RWPE2 (cell line): Measurements from ENCODE around the gene HSPB2.
A peak's percentile ranks its signal among the peaks of the same experiment; 100 is the strongest.

Experiments used
- ATAC-seq: fragments of 200-7000 bp; cut with Tn5 transposase; 3 replicates; pipeline ENCODE4 v1.9.1; 2021; ENCODE audit warnings: low read depth
- DNase-seq: peaks from one replicate; pipeline ENCODE4 v3.0.0-alpha.2; 2020; ENCODE audit warnings: low spot score
- H3K27ac ChIP-seq: fragments of 450-650 bp; 2 replicates; pipeline ENCODE4 v1.5.1; 2017; ENCODE audit warnings: mild to moderate bottlenecking; ENCODE audit not compliant: poor library complexity, severe bottlenecking
- H3K27me3 ChIP-seq: fragments of 250-450 bp; sonication (Bioruptor Pico); 2 replicates; pipeline ENCODE4 v1.5.1; 2021; ENCODE audit warnings: mild to moderate bottlenecking, moderate library complexity; ENCODE audit not compliant: insufficient read depth, poor library complexity, severe bottlenecking
- H3K36me3 ChIP-seq: fragments of 250-450 bp; sonication (Bioruptor Pico); 2 replicates; pipeline ENCODE4 v1.5.1; 2020; ENCODE audit warnings: low read depth, mild to moderate bottlenecking, moderate library complexity
- H3K4me1 ChIP-seq: fragments of 250-450 bp; sonication (Bioruptor Pico); 2 replicates; pipeline ENCODE4 v1.5.1; 2021; ENCODE audit warnings: mild to moderate bottlenecking, moderate library complexity; ENCODE audit not compliant: insufficient read depth, poor library complexity, severe bottlenecking
- H3K4me3 ChIP-seq: fragments of 250-450 bp; sonication (Bioruptor Pico); 2 replicates; pipeline ENCODE4 v1.5.1; 2021; ENCODE audit warnings: mild to moderate bottlenecking, moderate library complexity; ENCODE audit not compliant: severe bottlenecking
- H3K9me3 ChIP-seq: fragments of 250-450 bp; sonication (Bioruptor Pico); 2 replicates; pipeline ENCODE4 v1.5.1; 2021; ENCODE audit warnings: mild to moderate bottlenecking, moderate library complexity; ENCODE audit not compliant: severe bottlenecking
- TF ChIP-seq, protein P1 (sequence below): fragments of 450-650 bp; IDR thresholded peaks from one replicate; pipeline ENCODE4 v1.5.1; 2017; ENCODE audit warnings: mild to moderate bottlenecking, moderate library complexity; ENCODE audit not compliant: poor library complexity, severe bottlenecking

HSPB2 gene

DNA sequence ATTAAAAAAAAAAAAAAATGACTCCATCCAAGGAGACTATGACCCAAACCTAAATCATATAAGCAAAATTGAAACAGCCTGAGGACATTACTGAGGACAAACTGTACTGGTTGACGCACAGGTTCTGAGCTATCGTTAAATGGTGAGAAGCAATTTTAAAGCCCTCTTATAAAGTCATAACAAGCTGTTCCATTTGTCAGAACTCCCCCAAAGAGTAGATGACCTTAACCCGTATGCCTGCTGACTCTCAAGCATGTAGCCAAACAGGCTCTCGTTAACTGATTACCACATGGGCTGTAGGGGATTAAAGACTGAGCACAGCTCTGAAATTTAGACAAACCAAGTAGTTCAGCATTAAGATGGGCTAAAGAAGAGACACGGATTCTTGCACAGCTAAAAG lies 3.2 kb upstream of the HSPB2 start:
- ATAC-seq: no peak
- Histone ChIP-seq H3K4me1 (peaks cover 10% of the 10 kb centered on the region), H3K9me3 (no peaks in the 10 kb centered on the region)

DNA sequence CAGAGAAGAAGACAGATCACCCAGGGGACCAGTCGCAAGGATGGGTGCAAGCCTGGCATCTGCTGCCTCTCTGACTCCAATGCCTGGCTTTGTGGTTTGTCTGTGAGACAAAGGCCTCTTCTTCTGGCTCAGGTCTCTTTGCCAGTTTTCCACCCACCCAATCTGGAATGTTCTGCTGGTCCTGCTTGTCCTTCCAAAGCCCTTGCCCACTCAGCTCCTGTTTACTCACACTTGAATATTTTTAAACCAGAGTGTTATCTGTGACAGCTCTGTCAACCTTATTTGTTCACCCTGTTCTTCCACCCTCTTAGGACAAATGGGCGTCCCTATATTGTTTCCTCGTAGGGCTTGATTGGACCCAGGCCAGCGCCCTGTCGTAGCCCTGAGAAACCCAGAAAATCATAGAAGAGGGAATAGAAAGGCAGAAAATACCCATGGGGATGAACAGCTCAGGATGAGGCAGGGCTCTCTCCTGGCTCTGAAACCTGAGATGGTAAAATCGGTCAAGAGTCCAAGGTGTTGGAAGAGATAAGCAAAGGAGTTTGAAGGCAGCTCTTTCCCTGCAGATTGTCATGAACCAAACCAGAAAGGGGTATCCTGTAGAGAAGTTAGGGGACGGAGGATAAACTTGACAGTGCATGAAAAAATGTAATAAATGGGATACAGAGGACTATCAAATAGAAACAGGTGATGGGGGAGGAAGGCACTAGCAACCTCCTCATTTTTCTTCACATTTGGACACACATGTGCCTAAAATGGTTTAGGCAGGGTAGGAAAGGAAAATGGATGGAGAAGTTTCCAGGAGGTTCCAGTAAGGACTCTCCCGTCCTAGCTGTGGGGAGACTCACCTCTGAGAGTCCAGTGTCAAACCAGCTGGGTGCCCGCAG lies 1.6 kb upstream of the HSPB2 start:
- DNase-seq (no peak), ATAC-seq (no peak)
- Histone ChIP-seq H3K27me3 (no peaks in the 10 kb centered on the region), H3K9me3 (no peaks in the 10 kb centered on the region), H3K4me3 (no peak overlapping the region), H3K27ac (no peak overlapping the region), H3K4me1 (peaks cover 10% of the 10 kb centered on the region), H3K36me3 (no peaks in the 10 kb centered on the region)
- TF ChIP-seq, protein P1, sequence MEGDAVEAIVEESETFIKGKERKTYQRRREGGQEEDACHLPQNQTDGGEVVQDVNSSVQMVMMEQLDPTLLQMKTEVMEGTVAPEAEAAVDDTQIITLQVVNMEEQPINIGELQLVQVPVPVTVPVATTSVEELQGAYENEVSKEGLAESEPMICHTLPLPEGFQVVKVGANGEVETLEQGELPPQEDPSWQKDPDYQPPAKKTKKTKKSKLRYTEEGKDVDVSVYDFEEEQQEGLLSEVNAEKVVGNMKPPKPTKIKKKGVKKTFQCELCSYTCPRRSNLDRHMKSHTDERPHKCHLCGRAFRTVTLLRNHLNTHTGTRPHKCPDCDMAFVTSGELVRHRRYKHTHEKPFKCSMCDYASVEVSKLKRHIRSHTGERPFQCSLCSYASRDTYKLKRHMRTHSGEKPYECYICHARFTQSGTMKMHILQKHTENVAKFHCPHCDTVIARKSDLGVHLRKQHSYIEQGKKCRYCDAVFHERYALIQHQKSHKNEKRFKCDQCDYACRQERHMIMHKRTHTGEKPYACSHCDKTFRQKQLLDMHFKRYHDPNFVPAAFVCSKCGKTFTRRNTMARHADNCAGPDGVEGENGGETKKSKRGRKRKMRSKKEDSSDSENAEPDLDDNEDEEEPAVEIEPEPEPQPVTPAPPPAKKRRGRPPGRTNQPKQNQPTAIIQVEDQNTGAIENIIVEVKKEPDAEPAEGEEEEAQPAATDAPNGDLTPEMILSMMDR: no peak

More for the DNA sequence above, 3.2 kb upstream of the HSPB2 start:
- H3K27ac ChIP-seq: no peak overlapping the region
- TF ChIP-seq, protein P1: no peak
- H3K27me3 ChIP-seq: no peaks in the 10 kb centered on the region
- H3K4me3 ChIP-seq: no peak overlapping the region
- DNase-seq: no peak
- no peaks in the 10 kb centered on the region for H3K36me3 ChIP-seq

DNA sequence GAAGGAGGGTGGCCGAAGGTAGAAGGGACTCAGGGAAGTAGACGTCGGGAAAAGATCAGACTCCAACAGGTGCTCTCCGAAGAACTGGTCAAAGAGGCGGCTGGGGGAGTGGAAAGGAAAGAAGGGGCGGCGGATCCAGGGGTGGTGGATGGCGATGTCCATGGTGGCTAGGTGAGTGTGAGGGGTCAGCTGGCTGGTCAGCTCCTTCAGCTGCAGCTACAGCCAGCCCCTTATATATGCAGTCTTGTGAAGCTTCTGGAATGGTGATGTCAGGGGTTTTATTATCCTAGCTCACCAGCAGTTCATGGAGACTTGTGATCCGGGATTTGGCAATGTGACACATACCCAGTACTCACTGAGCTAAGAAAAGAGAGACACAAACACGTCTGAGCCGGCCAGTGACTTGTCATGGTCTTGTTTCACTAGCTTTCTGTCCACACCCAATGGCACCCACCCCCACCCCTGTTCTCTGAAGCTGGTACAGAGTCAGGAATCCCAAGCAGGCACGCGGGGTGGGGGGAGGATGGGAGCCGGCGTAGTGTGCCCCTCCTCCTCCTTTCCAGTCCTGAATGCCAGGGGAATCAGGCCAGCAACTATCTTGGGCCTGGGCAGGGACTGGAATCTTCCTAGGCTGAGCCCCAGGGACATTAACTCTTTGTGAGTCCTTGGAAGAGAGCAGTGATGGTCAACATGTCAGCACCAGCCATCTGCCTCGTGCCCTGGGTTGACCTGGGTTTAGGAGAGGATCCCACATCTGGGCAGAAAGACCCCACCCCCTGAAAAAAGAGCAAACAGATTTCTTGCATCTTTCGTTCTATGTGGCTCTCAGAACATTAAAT lies 752 bp upstream of the HSPB2 start, which contains the start of gene CRYAB:
Gene CRYAB, minus strand, starts transcription at position 208 of the 839 bp plus-strand sequence. Its CDS starts 46 bp downstream, at position 162.
- no peak within 1 kb of the TSS for H3K4me3 ChIP-seq
- peak within 1 kb of the TSS; percentile 11 for H3K27ac ChIP-seq
- TF ChIP-seq, protein P1: no peak
- peaks cover 10% of the 10 kb centered on the region for H3K4me1 ChIP-seq
- ATAC-seq: peak; percentile 76
- no peaks in the 10 kb centered on the region for H3K27me3 ChIP-seq
- peak; percentile 68 for DNase-seq
- H3K9me3 ChIP-seq: no peaks in the 10 kb centered on the region
- H3K36me3 ChIP-seq: no peaks in the 10 kb centered on the region

DNA sequence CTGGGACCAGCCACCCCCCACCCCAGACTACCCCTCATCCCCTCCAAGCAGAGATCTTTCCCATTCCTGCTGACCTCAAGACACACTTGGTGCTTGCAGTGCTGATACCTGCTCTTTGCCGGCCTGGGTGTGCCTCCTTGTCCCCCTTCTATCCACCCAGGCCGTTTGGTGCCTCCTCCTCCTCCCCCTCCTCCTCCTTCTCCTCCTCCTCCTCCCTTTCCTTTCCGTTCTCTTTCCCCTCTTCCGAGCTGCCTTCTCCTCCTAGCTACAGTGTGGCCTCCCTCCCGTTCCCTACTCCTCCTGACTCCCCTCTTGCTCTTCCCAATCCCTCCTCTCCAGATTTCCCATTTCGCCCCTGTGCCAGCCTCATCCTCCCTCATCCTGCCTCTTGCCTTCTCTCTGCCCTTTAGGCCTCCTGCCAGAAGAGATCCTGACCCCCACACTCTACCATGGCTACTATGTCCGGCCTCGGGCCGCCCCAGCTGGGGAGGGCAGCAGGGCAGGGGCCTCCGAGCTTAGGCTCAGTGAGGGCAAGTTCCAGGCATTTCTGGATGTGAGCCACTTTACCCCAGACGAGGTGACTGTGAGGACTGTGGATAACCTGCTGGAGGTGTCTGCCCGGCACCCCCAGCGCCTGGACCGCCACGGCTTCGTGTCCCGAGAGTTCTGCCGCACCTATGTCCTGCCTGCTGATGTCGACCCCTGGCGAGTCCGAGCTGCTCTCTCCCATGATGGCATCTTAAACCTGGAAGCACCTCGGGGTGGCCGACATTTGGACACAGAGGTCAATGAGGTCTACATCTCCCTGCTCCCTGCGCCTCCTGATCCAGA lies 712 bp downstream of the HSPB2 start:
- Histone ChIP-seq H3K9me3 (no peaks in the 10 kb centered on the region), H3K27ac (no peak overlapping the region), H3K4me1 (peaks cover 11% of the 10 kb centered on the region), H3K4me3 (no peak overlapping the region), H3K36me3 (no peaks in the 10 kb centered on the region), H3K27me3 (no peaks in the 10 kb centered on the region)
- ATAC-seq (no peak), DNase-seq (no peak)
- TF ChIP-seq, protein P1: no peak
